HCT116 (cell line): ENCODE results near the gene CXXC1. TPM values are rescaled to one million over a fixed set of nuclear protein-coding genes. Genes with fewer than 3 reads are reported as not detected.

Experiments
- ATAC-seq: fragments of 200-7000 bp; cut with Tn5 transposase; 2 replicates; pipeline ENCODE4 v1.9.1; 2020; ENCODE audit warnings: mild to moderate bottlenecking, moderate library complexity
- BruUV-seq: library from RNA; stranded (reverse); fragments of 400-500 nt; replicated peaks from 2 replicates; lab custom pipeline; 2021; lab: Mats Ljungman, UMichigan
- CTCF ChIA-PET: fragments of 300-600 bp; sonication (Branson Sonifier 250); formaldehyde crosslinking; loops from one replicate; lab custom pipeline; 2021; ENCODE audit warnings: antibody characterized with exemption; lab: Charles Lee
- POLR2A ChIA-PET: fragments of 300-600, 350-600 bp; sonication (Branson Sonifier 250); formaldehyde crosslinking; loops from one replicate; lab custom pipeline; 2021; ENCODE audit warnings: antibody characterized with exemption; lab: Charles Lee
- RAD21 ChIA-PET, 2 experiments: fragments of 300-600 bp; sonication (Branson Sonifier 250); formaldehyde crosslinking; loops; one replicate each; lab custom pipeline; 2023; ENCODE audit warnings: low total read pairs in 2 of 2; ENCODE audit not compliant: uncharacterized antibody in 2 of 2, unreplicated experiment in 2 of 2, low non-redundant PET in 1 of 2; lab: Charles Lee
- DNase-seq: peaks from one replicate; pipeline ENCODE4 v3.0.0-alpha.2; 2010; ENCODE audit warnings: low read depth, low spot score
- H2AFZ ChIP-seq: fragments of 200-600 bp; shearing (Covaris generic), sonication (generic); 2 replicates; pipeline ENCODE4 v1.6.1; 2017; ENCODE audit warnings: low read depth, mixed run types, mixed read lengths, antibody characterized with exemption, low read length; ENCODE audit not compliant: poor library complexity, severe bottlenecking
- H3K27ac ChIP-seq: 2 replicates; pipeline ENCODE4 v1.5.1; 2012; ENCODE audit warnings: low read depth, low read length
- H3K27me3 ChIP-seq: fragments of 200-600 bp; sonication (generic); 2 replicates; pipeline ENCODE4 v1.6.1; 2016; ENCODE audit warnings: mixed run types, low read length, mixed read lengths; ENCODE audit not compliant: insufficient read depth
- H3K36me3 ChIP-seq, 2 experiments: fragments of 200-500 bp in 1 of 2; fragments of 200-600 bp in 1 of 2; sonication (Bioruptor generic) in 1 of 2; sonication (generic) in 1 of 2; 2 replicates each; pipeline versions ENCODE4 v1.5.1 to v1.6.1; 2014 to 2016; ENCODE audit warnings: low read length in 2 of 2, inconsistent platforms in 1 of 2, mixed read lengths in 1 of 2, mixed run types in 1 of 2; ENCODE audit not compliant: insufficient read depth in 2 of 2, control insufficient read depth in 1 of 2
- H3K4me1 ChIP-seq, 2 experiments: fragments of 200-600 bp in 1 of 2; sonication (generic) in 1 of 2; 2 replicates each; pipeline versions ENCODE4 v1.5.1 to v1.6.1; 2012 to 2017; ENCODE audit warnings: low read length in 2 of 2, inconsistent platforms in 1 of 2, mild to moderate bottlenecking in 1 of 2, mixed read lengths in 1 of 2, mixed run types in 1 of 2, moderate library complexity in 1 of 2; ENCODE audit not compliant: insufficient read depth in 2 of 2, control insufficient read depth in 1 of 2
- H3K4me2 ChIP-seq: fragments of 200-600 bp; sonication (generic); 2 replicates; pipeline ENCODE4 v1.6.1; 2017; ENCODE audit warnings: mixed run types, low read length, mixed read lengths
- H3K4me3 ChIP-seq, 2 experiments: fragments of 200-600 bp in 1 of 2; sonication (generic) in 1 of 2; replicated peaks in 1 of 2; 2 replicates each; pipeline ENCODE4 v1.5.1; 2011 to 2016; ENCODE audit warnings: low read length in 2 of 2, control low read depth in 1 of 2, low read depth in 1 of 2, mild to moderate bottlenecking in 1 of 2, mixed read lengths in 1 of 2, mixed run types in 1 of 2
- H3K79me2 ChIP-seq: fragments of 200-600 bp; sonication (generic); 2 replicates; pipeline ENCODE4 v1.6.1; 2017; ENCODE audit warnings: mild to moderate bottlenecking, mixed run types, low read length, moderate library complexity, mixed read lengths; ENCODE audit not compliant: insufficient read depth
- H3K9ac ChIP-seq: fragments of 200-600 bp; sonication (generic); 2 replicates; pipeline ENCODE4 v1.6.1; 2016; ENCODE audit warnings: low read length, mixed read lengths
- H3K9me2 ChIP-seq: fragments of 200-600 bp; sonication (generic), shearing (Covaris generic); 2 replicates; pipeline ENCODE4 v1.6.1; 2017; ENCODE audit warnings: mixed run types, mild to moderate bottlenecking, moderate library complexity; ENCODE audit not compliant: insufficient read depth
- H3K9me3 ChIP-seq, 2 experiments: fragments of 200-500 bp in 1 of 2; fragments of 200-600 bp in 1 of 2; sonication (Bioruptor generic) in 1 of 2; sonication (generic) in 1 of 2; 2 replicates each; pipeline ENCODE4 v1.6.1; 2014 to 2017; ENCODE audit warnings: low read length in 2 of 2, mixed read lengths in 2 of 2, inconsistent platforms in 1 of 2, low read depth in 1 of 2, mild to moderate bottlenecking in 1 of 2, mixed run types in 1 of 2, moderate library complexity in 1 of 2; ENCODE audit not compliant: control insufficient read depth in 1 of 2, insufficient read depth in 1 of 2
- H4K20me1 ChIP-seq: fragments of 200-600 bp; sonication (generic), shearing (Covaris generic); 2 replicates; pipeline ENCODE4 v1.6.1; 2017; ENCODE audit warnings: mixed run types, mild to moderate bottlenecking, moderate library complexity; ENCODE audit not compliant: insufficient read depth
- ATF3 ChIP-seq: IDR thresholded peaks from 2 replicates; pipeline ENCODE4 v1.6.1; 2012
- CBX3 ChIP-seq: IDR thresholded peaks from 2 replicates; pipeline ENCODE4 v1.6.1; 2012; ENCODE audit warnings: low read depth
- CEBPB ChIP-seq: IDR thresholded peaks from 2 replicates; pipeline ENCODE4 v1.6.1; 2012; ENCODE audit warnings: low read depth
- CTCF ChIP-seq, 3 experiments: fragments of 200-600 bp in 1 of 3; sonication (generic) in 1 of 3; IDR thresholded peaks in 2 of 3; conservative IDR thresholded peaks in 1 of 3; 2 replicates each; pipeline ENCODE4 v1.5.1; 2012 to 2017; ENCODE audit warnings: low read depth in 2 of 3, low read length in 2 of 3, antibody characterized with exemption in 1 of 3, borderline replicate concordance in 1 of 3, control low read depth in 1 of 3, mild to moderate bottlenecking in 1 of 3, mixed read lengths in 1 of 3, mixed run types in 1 of 3, moderate library complexity in 1 of 3; ENCODE audit not compliant: insufficient read depth in 1 of 3
- EGR1 ChIP-seq: IDR thresholded peaks from 2 replicates; pipeline ENCODE4 v1.6.1; 2012; ENCODE audit warnings: low read depth
- ELF1 ChIP-seq: IDR thresholded peaks from 2 replicates; pipeline ENCODE4 v1.6.1; 2012; ENCODE audit warnings: low read depth, borderline replicate concordance
- EZH2 ChIP-seq: fragments of 200-600 bp; sonication (generic); IDR thresholded peaks from 2 replicates; pipeline ENCODE4 v1.6.1; 2017; ENCODE audit warnings: antibody characterized with exemption, mixed run types
- MAX ChIP-seq: IDR thresholded peaks from 2 replicates; pipeline ENCODE4 v1.6.1; 2012
- POLR2A ChIP-seq: IDR thresholded peaks from 2 replicates; pipeline ENCODE4 v1.7.0; 2011; ENCODE audit warnings: borderline replicate concordance; ENCODE audit not compliant: insufficient read depth, insufficient read length; ENCODE audit errors: extremely low read depth
- RAD21 ChIP-seq: IDR thresholded peaks from 2 replicates; pipeline ENCODE4 v1.6.1; 2012; ENCODE audit warnings: low read depth, mild to moderate bottlenecking
- REST ChIP-seq: IDR thresholded peaks from 2 replicates; pipeline ENCODE4 v1.6.1; 2012; ENCODE audit warnings: low read depth
- SIN3A ChIP-seq: IDR thresholded peaks from 2 replicates; pipeline ENCODE4 v1.6.1; 2012; ENCODE audit warnings: low read depth
- SRF ChIP-seq: IDR thresholded peaks from 2 replicates; pipeline ENCODE4 v1.6.1; 2012; ENCODE audit warnings: low read depth
- TCF7L2 ChIP-seq: IDR thresholded peaks from 2 replicates; pipeline ENCODE4 v1.7.0; 2011; ENCODE audit warnings: borderline replicate concordance, inconsistent platforms; ENCODE audit not compliant: insufficient read depth, insufficient read length; ENCODE audit errors: extremely low read depth
- YY1 ChIP-seq: IDR thresholded peaks from 2 replicates; pipeline ENCODE4 v1.6.1; 2011; ENCODE audit warnings: low read length, low read depth, moderate library complexity, mild to moderate bottlenecking; ENCODE audit not compliant: insufficient replicate concordance; ENCODE audit errors: extremely low read depth
- ZBTB33 ChIP-seq: IDR thresholded peaks from 2 replicates; pipeline ENCODE4 v1.6.1; 2011; ENCODE audit warnings: mild to moderate bottlenecking, low read length, moderate library complexity; ENCODE audit not compliant: insufficient replicate concordance; ENCODE audit errors: extremely low read depth
- ZFX ChIP-seq: fragments of 450-650 bp; IDR thresholded peaks from 2 replicates; pipeline ENCODE4 v1.6.1; 2017
- ZNF274 ChIP-seq: fragments of 200-500 bp; sonication (Bioruptor generic); IDR thresholded peaks from 2 replicates; pipeline ENCODE4 v1.6.1; 2014; ENCODE audit warnings: mild to moderate bottlenecking, low read depth, low read length, inconsistent platforms
- intact Hi-C: fragments of 100-400 bp; cut with micrococcal nuclease; formaldehyde crosslinking; loops from 2 replicates; pipeline ENCODE4 v1.10.0; 2022
- total RNA-seq: library from RNA; stranded (reverse); gene quantifications from one replicate; pipeline ENCODE4 v1.2.1, GENCODE V29; 2021; ENCODE audit not compliant: unreplicated experiment

CXXC1 gene
- total RNA-seq, 1 experiment from 2014 or later, result 101 TPM

GRCh38 chr18:50276452-50276851 lies 11.0 kb downstream of the CXXC1 start:
- Histone ChIP-seq H2AFZ (no peak overlapping the region), H3K9ac (no peak overlapping the region), H3K9me2 (no peaks in the 10 kb centered on the region), H3K79me2 (peaks cover 39% of the 10 kb centered on the region), H3K4me1 (peaks cover 5 to 9% of the 10 kb centered on the region in 2 experiments; a peak in 2 of 4 replicates), H3K27me3 (no peaks in the 10 kb centered on the region), H3K9me3 (no peaks in the 10 kb centered on the region), H3K27ac (no peak overlapping the region), H3K4me2 (no peak overlapping the region), H3K36me3 (peaks cover 44 to 70% of the 10 kb centered on the region in 2 experiments), H4K20me1 (no peaks in the 10 kb centered on the region), H3K4me3 (no peak overlapping the region)
- no TSS peak for BruUV-seq
- ChIA-PET CTCF (no interaction called here), RAD21 (no interaction called here), POLR2A (no interaction called here)
- DNase-seq, result no peak
- ATAC-seq, result no peak
- TF ChIP-seq ZNF274 (no peak), CTCF (IDR thresholded peaks at IDR 0.05 in 2 of 3, conservative IDR thresholded peaks at IDR 0.05 in 1 of 3; ENCODE audit: borderline replicate concordance in 1 of 3, insufficient read depth in 1 of 3, low read depth in 2 of 3, low read length in 2 of 3) (no peak), ELF1 (no peak), CEBPB (no peak), RAD21 (no peak), POLR2A (no peak), MAX (no peak), EGR1 (no peak), TCF7L2 (no peak), ZBTB33 (no peak), REST (no peak), SRF (no peak), SIN3A (no peak), ATF3 (no peak), EZH2 (no peak), ZFX (no peak), YY1 (no peak), CBX3 (no peak)
- intact Hi-C loops, result no loop called here
